SIG-M5 (cell line): ENCODE measurements around the gene TAF11L9.
"Not testable (repeated sequence)": the region's sequence is repeated elsewhere in the genome, so short reads cannot be mapped to it uniquely, and the experiment has no call there.

Source experiments
- DNase-seq: peaks from one replicate; lab custom pipeline; 2025; lab: John Stamatoyannopoulos, UW

Gene TAF11L9

GRCh38 chr5:17594255-17594654, at the start of gene TAF11L9:
Gene TAF11L9 (minus strand): TSS chr5:17594394.
- not testable (repeated sequence) for DNase-seq

- DNase-seq, result no peak
These were observed 40.0 kb upstream of the TAF11L9 start, which contains the start of gene TAF11L14 for GRCh38 chr5:17634160-17634559. Gene TAF11L14 (plus strand): TSS chr5:17634460.

GRCh38 chr5:17631788-17632187, 37.6 kb upstream of the TAF11L9 start, which contains the start of gene TAF11L13:
Gene TAF11L13 (plus strand): TSS chr5:17632088.
- not testable (repeated sequence) for DNase-seq

GRCh38 chr5:17625686-17626085, 31.5 kb upstream of the TAF11L9 start:
- DNase-seq, result no peak

- no peak for DNase-seq
These were observed 26.4 kb upstream of the TAF11L9 start for GRCh38 chr5:17620627-17621026.

- DNase-seq, result no peak
These were observed 25.2 kb upstream of the TAF11L9 start for GRCh38 chr5:17619354-17619753.

GRCh38 chr5:17614872-17615605, 20.8 kb upstream of the TAF11L9 start:
- no peak for DNase-seq

GRCh38 chr5:17610092-17610491, 15.9 kb upstream of the TAF11L9 start, which contains the start of gene TAF11L12:
Gene TAF11L12 (plus strand): TSS chr5:17610392.
- not testable (repeated sequence) for DNase-seq

- DNase-seq, result not testable (repeated sequence)
These were observed 13.3 kb upstream of the TAF11L9 start for GRCh38 chr5:17607461-17607860.

- no peak for DNase-seq
These were observed 10.8 kb upstream of the TAF11L9 start for GRCh38 chr5:17604951-17605350.

GRCh38 chr5:17603880-17604279, 9.7 kb upstream of the TAF11L9 start, which contains the start of gene TAF11L11:
Gene TAF11L11 (plus strand): TSS chr5:17604183.
- DNase-seq, result not testable (repeated sequence)

GRCh38 chr5:17597728-17598127, 3.5 kb upstream of the TAF11L9 start, which contains the start of gene TAF11L10:
Gene TAF11L10 (minus strand): TSS chr5:17597828.
- not testable (repeated sequence) for DNase-seq

- not testable (repeated sequence) for DNase-seq
These were observed 3.3 kb downstream of the TAF11L9 start, which contains the start of gene TAF11L8 for GRCh38 chr5:17590860-17591259. Gene TAF11L8 (minus strand): TSS chr5:17590960.

GRCh38 chr5:17585658-17586057, 8.5 kb downstream of the TAF11L9 start, which contains the start of gene TAF11L7:
Gene TAF11L7 (minus strand): TSS chr5:17585758.
- DNase-seq, result not testable (repeated sequence)
